Measurements from ENCODE around the gene WBP2. TPM values are rescaled to one million over a fixed set of nuclear protein-coding genes. Genes with fewer than 3 reads are reported as not detected.

The WBP2 gene
- total and polyA plus RNA-seq, 2 of the 13 experiments (the other 11 are each of a cell fraction or from before 2014, with no cell fraction given), result 29.2 to 29.5 TPM

DNA sequence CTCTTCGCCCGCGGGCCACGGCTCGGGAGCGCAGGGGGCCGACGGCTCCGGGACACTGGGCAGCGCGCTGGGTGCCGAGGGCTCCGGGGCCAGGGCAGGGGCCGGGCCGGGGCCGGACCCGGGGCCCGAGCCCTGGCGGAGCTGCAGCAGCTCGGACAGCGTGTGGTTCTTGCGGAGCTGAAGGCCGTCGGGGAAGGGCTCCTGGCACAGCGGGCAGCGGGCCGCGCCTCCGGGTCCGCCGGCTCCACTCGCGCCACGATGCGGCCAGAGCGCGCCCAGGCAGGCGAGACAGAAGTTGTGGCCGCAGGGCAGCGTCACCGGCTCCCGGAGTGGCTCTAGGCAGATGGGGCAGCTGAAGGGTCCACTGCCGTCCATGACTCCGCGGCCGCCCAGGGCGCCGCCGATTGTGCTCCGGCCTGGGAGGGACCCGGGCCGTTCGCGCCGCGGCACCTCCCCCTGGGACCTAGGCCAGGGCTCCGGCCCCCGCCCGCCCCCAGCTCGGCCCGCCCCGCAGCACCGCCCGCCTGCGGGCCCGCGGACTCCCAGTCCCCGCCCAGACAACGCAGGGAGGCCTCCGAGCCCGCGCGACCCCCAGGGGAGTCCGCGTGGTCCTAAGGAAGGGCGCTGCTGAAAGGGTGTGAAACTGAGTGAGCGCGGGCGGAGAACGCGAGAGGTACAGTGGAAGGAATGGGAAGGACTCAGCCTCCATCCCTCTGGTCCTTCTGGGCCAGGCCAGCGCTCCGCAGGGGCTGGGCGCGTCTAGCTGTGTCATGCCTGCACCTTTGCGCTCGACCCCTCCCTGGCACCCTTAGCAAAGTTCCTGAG is 23.3 kb upstream of the WBP2 start, which contains the start of gene TRIM47 (continued):
- TF ChIP-seq ZNF513 (CRISPR knock-in tag; conservative IDR thresholded peaks at IDR 0.05), result no peak
- 0 out of 2 replicates have a peak, but pooled peaks have one; percentile 80 for TF ChIP-seq MTF1 (CRISPR knock-in tag; IDR thresholded peaks at IDR 0.05)
- TF ChIP-seq, protein P1, sequence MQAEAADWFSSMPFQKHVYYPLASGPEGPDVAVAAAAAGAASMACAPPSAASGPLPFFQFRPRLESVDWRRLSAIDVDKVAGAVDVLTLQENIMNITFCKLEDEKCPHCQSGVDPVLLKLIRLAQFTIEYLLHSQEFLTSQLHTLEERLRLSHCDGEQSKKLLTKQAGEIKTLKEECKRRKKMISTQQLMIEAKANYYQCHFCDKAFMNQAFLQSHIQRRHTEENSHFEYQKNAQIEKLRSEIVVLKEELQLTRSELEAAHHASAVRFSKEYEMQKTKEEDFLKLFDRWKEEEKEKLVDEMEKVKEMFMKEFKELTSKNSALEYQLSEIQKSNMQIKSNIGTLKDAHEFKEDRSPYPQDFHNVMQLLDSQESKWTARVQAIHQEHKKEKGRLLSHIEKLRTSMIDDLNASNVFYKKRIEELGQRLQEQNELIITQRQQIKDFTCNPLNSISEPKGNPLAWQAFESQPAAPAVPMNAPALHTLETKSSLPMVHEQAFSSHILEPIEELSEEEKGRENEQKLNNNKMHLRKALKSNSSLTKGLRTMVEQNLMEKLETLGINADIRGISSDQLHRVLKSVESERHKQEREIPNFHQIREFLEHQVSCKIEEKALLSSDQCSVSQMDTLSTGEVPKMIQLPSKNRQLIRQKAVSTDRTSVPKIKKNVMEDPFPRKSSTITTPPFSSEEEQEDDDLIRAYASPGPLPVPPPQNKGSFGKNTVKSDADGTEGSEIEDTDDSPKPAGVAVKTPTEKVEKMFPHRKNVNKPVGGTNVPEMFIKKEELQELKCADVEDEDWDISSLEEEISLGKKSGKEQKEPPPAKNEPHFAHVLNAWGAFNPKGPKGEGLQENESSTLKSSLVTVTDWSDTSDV (CRISPR knock-in tag; IDR thresholded peaks at IDR 0.05), result 0 out of 2 replicates have a peak, but pooled peaks have one; percentile 39
- 0 out of 2 replicates have a peak, but pooled peaks have one; percentile 14 for TF ChIP-seq ZBTB8A (CRISPR knock-in tag; IDR thresholded peaks at IDR 0.05; ENCODE audit: borderline replicate concordance, low read depth)
- no peak; the same call in 1 of the 2 replicates for TF ChIP-seq ZNF362 (CRISPR knock-in tag; IDR thresholded peaks at IDR 0.05; ENCODE audit: borderline replicate concordance)
- peak; percentile 43; the same call in 1 of the 2 replicates for TF ChIP-seq NFE2L2 (IDR thresholded peaks at IDR 0.05; ENCODE audit: low read length)
- no peak for TF ChIP-seq MBD4 (IDR thresholded peaks at IDR 0.05; ENCODE audit: borderline replicate concordance, low read length)
- TF ChIP-seq NCOA5 (CRISPR knock-in tag; IDR thresholded peaks at IDR 0.05), result no peak
- no peak for TF ChIP-seq KLF15 (CRISPR knock-in tag; IDR thresholded peaks at IDR 0.05; ENCODE audit: borderline replicate concordance)
- 0 out of 2 replicates have a peak, but pooled peaks have one; percentile 17 for TF ChIP-seq HOXA9 (CRISPR knock-in tag; IDR thresholded peaks at IDR 0.05; ENCODE audit: borderline replicate concordance)
- TF ChIP-seq CHD2 (IDR thresholded peaks at IDR 0.05; ENCODE audit: low read depth, low read length), result peak; percentile 71
- 0 out of 2 replicates have a peak, but pooled peaks have one; percentile 24 for TF ChIP-seq MIER2 (CRISPR knock-in tag; IDR thresholded peaks at IDR 0.05)
- TF ChIP-seq JUND (CRISPR knock-in tag; IDR thresholded peaks at IDR 0.05), result peak; percentile 48; the same call in 1 of the 2 replicates
- TF ChIP-seq IKZF1 (IDR thresholded peaks at IDR 0.05), result no peak
- peak; percentile 65; the same call in 1 of the 2 replicates for TF ChIP-seq ZC3H13 (CRISPR knock-in tag; IDR thresholded peaks at IDR 0.05)
- TF ChIP-seq KDM5A (IDR thresholded peaks at IDR 0.05; ENCODE audit: borderline replicate concordance, low read length), result no peak
- TF ChIP-seq CREM (IDR thresholded peaks at IDR 0.05), result no peak; the same call in 1 of the 2 replicates
- TF ChIP-seq CREM (CRISPR knock-in tag; IDR thresholded peaks at IDR 0.05), result 0 out of 2 replicates have a peak, but pooled peaks have one; percentile 23
- TF ChIP-seq TEAD2 (CRISPR knock-in tag; IDR thresholded peaks at IDR 0.05), result 0 out of 2 replicates have a peak, but pooled peaks have one; percentile 38
- peak; percentile 76 for TF ChIP-seq ZNF501 (CRISPR knock-in tag; IDR thresholded peaks at IDR 0.05)
- TF ChIP-seq SRF (IDR thresholded peaks at IDR 0.05; ENCODE audit: low read depth, low read length), result no peak
- TF ChIP-seq ZNF44 (CRISPR knock-in tag; IDR thresholded peaks at IDR 0.05), result no peak
- TF ChIP-seq ZNF207 (IDR thresholded peaks at IDR 0.05; ENCODE audit: borderline replicate concordance), result no peak
- TF ChIP-seq ZNF432 (CRISPR knock-in tag; IDR thresholded peaks at IDR 0.05; ENCODE audit: borderline replicate concordance), result no peak
- TF ChIP-seq PAX8 (CRISPR knock-in tag; IDR thresholded peaks at IDR 0.05; ENCODE audit: borderline replicate concordance), result peak; percentile 29; the same call in 1 of the 2 replicates

Data from HepG2 (cell line).